Body of pancreas (tissue), 4 donors: ENCODE data around the gene TNRC18.

Experiments used
- POLR2A ChIP-seq, 3 donors: fragments of 450-650 bp; IDR thresholded peaks; one replicate each; pipeline ENCODE4 v1.6.1; 2016; ENCODE audit warnings: antibody characterized with exemption in 3 of 3, mild to moderate bottlenecking in 2 of 3
- TF ChIP-seq, protein P1 (sequence below), 7 experiments: fragments of 450-650 bp in 4 of 7; fragments of 200-600 bp in 3 of 7; sonication (generic) in 3 of 7; IDR thresholded peaks; one replicate each; pipeline ENCODE4 v1.5.1; 2016 to 2019; ENCODE audit warnings: antibody characterized with exemption in 7 of 7

DNA sequence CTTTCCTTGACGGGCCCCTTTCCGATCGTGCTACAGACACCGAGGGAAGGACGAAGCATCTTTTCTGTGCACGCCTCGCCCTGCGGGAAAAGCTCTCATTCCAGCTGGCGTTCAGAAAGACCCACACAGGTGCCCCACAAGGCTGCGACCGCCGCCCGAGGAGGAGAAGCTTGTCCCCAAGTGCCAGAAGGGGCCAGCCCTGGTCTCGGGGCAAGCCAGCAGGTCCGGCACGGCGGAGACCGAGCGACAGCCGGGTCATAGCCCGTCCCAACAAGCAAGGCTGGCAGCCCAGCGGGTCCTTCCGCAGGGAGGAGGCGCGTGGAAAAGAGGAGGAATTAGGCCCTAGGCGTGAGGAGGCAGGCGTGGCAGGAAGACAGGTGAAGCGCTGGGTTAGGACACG is 62.7 kb downstream of the TNRC18 start:
- TF ChIP-seq, protein P1, sequence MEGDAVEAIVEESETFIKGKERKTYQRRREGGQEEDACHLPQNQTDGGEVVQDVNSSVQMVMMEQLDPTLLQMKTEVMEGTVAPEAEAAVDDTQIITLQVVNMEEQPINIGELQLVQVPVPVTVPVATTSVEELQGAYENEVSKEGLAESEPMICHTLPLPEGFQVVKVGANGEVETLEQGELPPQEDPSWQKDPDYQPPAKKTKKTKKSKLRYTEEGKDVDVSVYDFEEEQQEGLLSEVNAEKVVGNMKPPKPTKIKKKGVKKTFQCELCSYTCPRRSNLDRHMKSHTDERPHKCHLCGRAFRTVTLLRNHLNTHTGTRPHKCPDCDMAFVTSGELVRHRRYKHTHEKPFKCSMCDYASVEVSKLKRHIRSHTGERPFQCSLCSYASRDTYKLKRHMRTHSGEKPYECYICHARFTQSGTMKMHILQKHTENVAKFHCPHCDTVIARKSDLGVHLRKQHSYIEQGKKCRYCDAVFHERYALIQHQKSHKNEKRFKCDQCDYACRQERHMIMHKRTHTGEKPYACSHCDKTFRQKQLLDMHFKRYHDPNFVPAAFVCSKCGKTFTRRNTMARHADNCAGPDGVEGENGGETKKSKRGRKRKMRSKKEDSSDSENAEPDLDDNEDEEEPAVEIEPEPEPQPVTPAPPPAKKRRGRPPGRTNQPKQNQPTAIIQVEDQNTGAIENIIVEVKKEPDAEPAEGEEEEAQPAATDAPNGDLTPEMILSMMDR (IDR thresholded peaks at IDR 0.05), result no peak
- no peak for TF ChIP-seq POLR2A (IDR thresholded peaks at IDR 0.05)
